SHP77 treated with DMSO at 0.1 percent for 48 hours (cell line): ENCODE results near the gene OSBPL8.

Source experiments
- DNase-seq: peaks from one replicate; lab custom pipeline; 2025; lab: John Stamatoyannopoulos, UW

Gene OSBPL8

DNA sequence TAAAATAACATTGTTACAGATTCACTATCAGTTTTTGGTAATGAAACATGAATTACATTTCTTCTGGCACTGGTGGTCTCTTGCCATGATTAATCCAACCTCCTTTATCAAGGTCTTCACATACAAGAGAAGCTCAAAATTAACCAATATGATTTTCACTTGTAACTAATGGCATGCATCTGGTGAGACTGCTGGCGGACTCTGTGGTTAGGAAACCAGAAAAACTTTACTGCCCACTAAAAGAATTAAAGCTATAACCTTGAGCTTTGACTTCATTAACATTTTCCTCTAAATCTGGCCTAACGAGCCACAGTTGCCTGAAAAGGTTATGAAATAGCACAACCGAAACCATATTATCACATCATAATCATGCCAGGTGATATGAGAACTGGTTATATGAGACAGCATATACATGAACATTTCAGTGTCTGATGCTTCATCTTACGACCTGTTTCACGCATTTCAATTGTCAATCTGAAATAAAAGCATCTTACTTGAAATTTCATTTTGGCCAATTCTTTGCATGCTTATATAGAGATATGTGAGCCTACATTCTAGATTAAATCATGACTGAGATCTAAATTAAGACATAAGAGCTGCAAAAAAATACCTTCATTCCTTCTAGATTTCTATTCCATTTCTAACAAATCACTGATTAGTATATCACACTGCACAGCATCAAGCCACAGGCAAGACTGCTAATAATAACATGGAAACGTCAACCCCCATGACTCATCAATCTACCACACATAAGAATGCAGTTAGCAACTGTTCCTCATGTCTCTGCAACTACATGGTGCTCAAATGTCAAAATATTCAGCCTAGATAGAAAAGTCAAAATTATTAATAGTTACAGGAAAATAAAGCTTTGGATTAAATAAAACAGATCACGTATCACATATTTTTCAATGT, 89.3 kb downstream of the OSBPL8 start:
- DNase-seq = peak; percentile 7

GRCh38 chr12:76464631-76465166, 94.9 kb downstream of the OSBPL8 start:
- DNase-seq = no peak

- DNase-seq = no peak
These were observed 96.8 kb downstream of the OSBPL8 start for GRCh38 chr12:76462668-76463224.

GRCh38 chr12:76460807-76461206, 98.8 kb downstream of the OSBPL8 start:
- no peak for DNase-seq

DNA sequence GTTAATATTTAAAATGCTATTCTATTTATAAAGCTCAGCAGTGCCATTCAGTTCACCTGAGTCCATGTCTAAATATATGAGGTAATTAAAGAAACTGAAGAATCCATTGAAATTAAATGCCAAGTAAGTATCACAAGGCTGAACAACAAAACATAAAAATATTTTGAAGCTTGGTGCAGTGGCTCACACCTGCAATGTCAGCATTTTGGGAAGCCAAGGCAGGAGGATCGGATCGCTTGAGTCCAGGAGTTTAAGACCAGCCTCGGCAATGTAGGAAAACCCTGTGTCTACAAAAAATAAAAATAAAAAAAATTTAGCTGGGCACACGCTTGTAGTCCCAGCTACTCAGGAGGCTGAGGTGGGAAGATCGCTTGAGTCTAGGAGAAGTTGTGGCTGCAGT, 101.8 kb downstream of the OSBPL8 start:
- no peak for DNase-seq

DNA sequence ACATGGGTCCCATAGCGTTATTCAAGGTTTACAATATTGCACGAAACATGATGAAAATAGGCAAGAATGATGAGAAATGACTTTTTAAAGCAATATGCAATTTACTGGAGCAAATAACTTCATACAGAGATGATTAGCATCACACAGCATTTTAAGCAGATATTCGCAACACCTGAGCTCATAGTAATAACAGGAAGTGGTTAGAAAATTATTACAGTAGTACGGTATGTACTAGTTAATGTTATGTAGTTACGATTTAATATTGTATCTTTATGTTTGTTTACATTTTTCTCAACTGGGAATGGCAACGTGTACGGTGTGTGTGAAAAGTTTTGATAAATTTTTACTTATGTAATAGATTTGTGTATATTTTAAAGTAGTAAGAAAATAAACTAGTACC, 102.6 kb downstream of the OSBPL8 start:
- no peak for DNase-seq

GRCh38 chr12:76455582-76456345, 103.8 kb downstream of the OSBPL8 start:
- peak; percentile 34 for DNase-seq

DNA sequence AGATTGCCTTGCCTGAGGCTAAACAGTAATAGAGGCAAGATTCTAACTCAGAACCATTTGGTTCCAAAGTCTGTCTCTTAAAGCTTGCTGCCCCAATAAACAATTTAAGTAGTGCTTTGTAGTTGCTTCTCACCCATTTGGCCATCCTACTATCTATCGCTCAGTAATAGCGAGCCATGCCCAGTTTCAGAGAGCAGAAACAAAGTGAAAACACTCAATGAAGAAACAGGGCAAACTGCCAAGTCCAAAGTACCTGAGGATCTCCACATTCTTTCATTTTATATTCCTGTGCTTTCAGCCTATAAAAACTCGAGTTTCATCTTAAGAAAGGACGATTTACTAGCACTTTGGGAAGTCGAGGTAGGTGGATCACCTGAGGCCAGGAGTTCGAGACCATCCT, 108.0 kb downstream of the OSBPL8 start:
- DNase-seq = no peak

GRCh38 chr12:76450690-76451089, 108.9 kb downstream of the OSBPL8 start:
- no peak for DNase-seq

DNA sequence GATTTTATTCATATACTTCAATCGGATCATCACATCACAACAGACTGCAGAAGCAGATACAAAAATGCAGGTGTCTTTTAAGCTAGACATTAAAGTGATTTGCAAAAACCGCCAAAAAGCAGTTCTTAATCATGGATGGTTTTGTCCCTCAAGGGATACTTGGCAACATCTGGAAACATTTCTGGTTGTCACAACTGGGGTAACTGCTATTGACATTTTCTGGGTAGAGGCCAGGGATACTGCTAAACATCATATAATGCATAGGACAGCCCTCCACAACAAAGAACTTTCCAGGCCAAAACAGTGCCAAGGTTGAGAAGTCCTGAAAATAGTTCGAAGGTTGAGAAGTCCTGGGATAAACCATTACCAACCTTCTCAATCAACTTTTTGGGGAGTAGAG, 109.6 kb downstream of the OSBPL8 start:
- no peak for DNase-seq

GRCh38 chr12:76449583-76449982, 110.0 kb downstream of the OSBPL8 start:
- no peak for DNase-seq

GRCh38 chr12:76449016-76449415, 110.6 kb downstream of the OSBPL8 start:
- no peak for DNase-seq

DNA sequence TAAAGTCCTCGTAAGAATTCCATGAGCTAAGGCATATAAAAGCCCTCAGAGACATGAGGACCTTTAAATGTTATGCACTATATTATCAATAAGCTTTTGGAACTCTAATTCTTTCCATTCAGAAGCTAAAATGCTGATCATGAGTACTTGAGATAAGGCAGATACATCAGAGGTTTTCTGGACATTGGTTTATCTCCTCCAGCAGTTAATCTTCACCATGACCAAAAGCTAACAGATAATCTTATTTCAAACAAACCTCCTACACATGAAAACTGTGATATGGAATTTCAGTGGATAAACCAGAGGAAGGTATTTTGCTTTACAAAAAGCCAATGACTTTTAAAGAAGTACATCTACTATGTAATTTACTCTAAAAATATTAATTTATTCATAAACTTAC, 113.5 kb downstream of the OSBPL8 start:
- DNase-seq = no peak

DNA sequence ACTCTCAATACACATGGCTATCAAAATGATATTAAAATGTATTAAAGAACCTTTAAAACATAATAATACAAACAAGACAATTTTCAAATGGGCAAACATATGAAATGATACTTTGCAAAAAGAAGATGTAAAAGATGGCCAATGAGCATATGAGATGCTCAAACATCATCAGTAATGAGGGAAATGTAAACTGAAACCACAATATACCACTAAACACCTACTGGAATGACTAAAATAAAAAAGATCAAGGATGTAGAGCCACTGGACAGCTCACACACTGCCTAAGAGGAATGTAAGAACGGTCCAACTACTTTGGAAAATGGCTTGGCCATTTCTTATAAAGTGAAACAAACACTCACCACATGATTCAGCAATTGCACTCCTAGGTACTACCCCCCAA, 114.1 kb downstream of the OSBPL8 start:
- no peak for DNase-seq

- DNase-seq = no peak
These were observed 115.1 kb downstream of the OSBPL8 start for GRCh38 chr12:76444408-76444984.

GRCh38 chr12:76441016-76441415, 118.6 kb downstream of the OSBPL8 start:
- no peak for DNase-seq

DNA sequence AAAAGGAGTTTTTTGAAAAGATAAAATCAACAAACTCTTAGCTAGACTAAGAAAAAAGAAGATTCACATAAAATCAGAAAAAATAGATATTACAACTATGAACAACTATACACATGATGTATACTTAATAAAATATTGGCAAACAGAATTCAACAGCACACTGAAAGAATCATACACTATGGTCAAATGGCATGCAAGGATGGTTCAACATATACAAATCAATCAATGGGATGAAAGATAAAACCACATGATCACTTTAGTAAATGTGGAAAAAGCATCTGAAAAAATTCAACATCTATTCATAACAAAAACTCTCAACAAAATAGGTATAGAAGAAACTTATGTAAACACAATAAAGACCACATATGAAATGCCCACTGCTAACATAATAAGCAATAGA, 126.8 kb downstream of the OSBPL8 start:
- DNase-seq = no peak

- DNase-seq = no peak
These were observed 131.5 kb downstream of the OSBPL8 start for GRCh38 chr12:76428117-76428516.

DNA sequence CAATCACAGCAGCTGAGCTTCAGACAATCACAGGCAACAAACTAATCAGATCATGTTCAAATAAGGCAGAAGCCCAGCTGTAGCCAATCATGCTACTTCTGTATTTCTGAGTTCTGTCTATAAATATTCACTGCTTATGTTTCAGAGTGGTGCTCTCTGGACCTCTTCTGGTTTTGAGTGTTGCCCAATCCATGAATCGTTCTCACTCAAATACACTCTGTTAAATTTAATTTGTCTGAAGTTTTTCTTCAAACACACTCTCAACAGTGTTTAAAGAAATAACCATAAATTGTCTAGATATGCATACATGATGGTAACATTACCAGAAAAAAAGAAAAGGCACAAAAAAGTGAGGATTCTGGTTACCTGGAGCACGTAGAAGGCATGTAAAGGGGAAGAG, 133.4 kb downstream of the OSBPL8 start:
- no peak for DNase-seq

DNA sequence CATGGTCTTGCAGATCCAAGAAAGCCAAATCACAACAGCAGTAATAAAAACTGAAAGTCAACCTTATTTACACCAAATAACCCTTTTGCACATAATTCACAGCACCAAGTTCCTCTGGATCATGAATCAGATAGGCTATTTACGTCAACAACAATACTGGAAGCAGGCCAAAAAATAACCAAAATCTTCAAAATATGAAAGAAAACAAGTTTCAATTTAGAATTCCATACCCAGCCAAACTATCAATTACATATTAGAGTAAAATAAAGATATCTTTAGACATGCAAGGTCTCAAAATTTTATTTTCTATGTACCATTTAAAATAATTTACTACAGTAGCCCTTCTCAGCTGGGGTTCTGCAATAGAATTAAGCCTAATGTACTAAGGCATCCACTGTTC, 134.6 kb downstream of the OSBPL8 start:
- no peak for DNase-seq

GRCh38 chr12:76422543-76423438, 136.8 kb downstream of the OSBPL8 start:
- no peak for DNase-seq
